Thyroid gland (tissue), 4 donors: Measurements from ENCODE around the gene FAM20B.

Experiments used
- CTCF ChIP-seq, 6 experiments: fragments of 200-600 bp in 3 of 6; fragments of 450-650 bp in 3 of 6; sonication (generic) in 3 of 6; IDR thresholded peaks; one replicate each; pipeline ENCODE4 v1.5.1; 2016 to 2019; ENCODE audit warnings: antibody characterized with exemption in 6 of 6, mild to moderate bottlenecking in 2 of 6, inconsistent platforms in 1 of 6, moderate library complexity in 1 of 6
- POLR2A ChIP-seq, 2 donors: fragments of 450-650 bp; IDR thresholded peaks; one replicate each; pipeline ENCODE4 v1.6.1; 2017; ENCODE audit warnings: antibody characterized with exemption in 2 of 2, mild to moderate bottlenecking in 2 of 2, moderate library complexity in 1 of 2

- TF ChIP-seq POLR2A (IDR thresholded peaks at IDR 0.05): no peak
- TF ChIP-seq CTCF (IDR thresholded peaks at IDR 0.05): no peak
Measured at GRCh38 chr1:179043907-179044306, 18.2 kb downstream of the FAM20B start.
